Panc1 (cell line): ENCODE measurements around the gene CRYGN. TPM values are rescaled to one million over a fixed set of nuclear protein-coding genes. Genes with fewer than 3 reads are reported as not detected.

ENCODE experiments used
- ATAC-seq: fragments of 200-7000 bp; cut with Tn5 transposase; 2 replicates; pipeline ENCODE4 v1.9.1; 2020; ENCODE audit warnings: mild to moderate bottlenecking, moderate library complexity
- BruUV-seq: library from RNA; stranded (reverse); fragments of 400-500 nt; replicated peaks from 2 replicates; lab custom pipeline; 2021; lab: Mats Ljungman, UMichigan
- CTCF ChIA-PET: fragments of 300-600 bp; sonication (Branson Sonifier 250); formaldehyde crosslinking; loops from one replicate; lab custom pipeline; 2022; ENCODE audit warnings: antibody characterized with exemption; lab: Charles Lee
- POLR2A ChIA-PET: fragments of 300-600 bp; sonication (Branson Sonifier 250); formaldehyde crosslinking; loops from one replicate; lab custom pipeline; 2022; ENCODE audit warnings: antibody characterized with exemption; lab: Charles Lee
- DNase-seq: peaks from one replicate; pipeline ENCODE4 v3.0.0-alpha.2; 2010; ENCODE audit warnings: low read depth, low spot score
- H3K27ac ChIP-seq: 2 replicates; pipeline ENCODE4 v1.5.1; 2011; ENCODE audit warnings: mild to moderate bottlenecking, low read length, inconsistent platforms
- H3K27me3 ChIP-seq: fragments of 200-500 bp; sonication (Bioruptor generic); 2 replicates; pipeline ENCODE4 v1.6.0; 2014; ENCODE audit warnings: low read length, inconsistent platforms; ENCODE audit not compliant: control insufficient read depth, insufficient read depth
- H3K36me3 ChIP-seq: fragments of 200-500 bp; sonication (Bioruptor generic); 2 replicates; pipeline ENCODE4 v1.5.1; 2014; ENCODE audit warnings: inconsistent platforms, mild to moderate bottlenecking, low read length, moderate library complexity; ENCODE audit not compliant: control insufficient read depth, insufficient read depth
- H3K4me1 ChIP-seq: 2 replicates; pipeline ENCODE4 v1.5.1; 2011; ENCODE audit warnings: inconsistent platforms, mild to moderate bottlenecking, low read length, moderate library complexity; ENCODE audit not compliant: control insufficient read depth, insufficient read depth
- H3K4me3 ChIP-seq, 2 experiments: 2 replicates each; pipeline ENCODE4 v1.5.1; 2011 to 2012; ENCODE audit warnings: low read depth in 2 of 2, low read length in 2 of 2, mild to moderate bottlenecking in 2 of 2, inconsistent platforms in 1 of 2, moderate library complexity in 1 of 2
- H3K9me3 ChIP-seq: fragments of 200-500 bp; sonication (Bioruptor generic); 2 replicates; pipeline ENCODE4 v1.5.1; 2014; ENCODE audit warnings: low read depth, mild to moderate bottlenecking, inconsistent platforms, low read length, moderate library complexity; ENCODE audit not compliant: control insufficient read depth, insufficient read depth
- POLR2AphosphoS5 ChIP-seq: IDR thresholded peaks from 2 replicates; pipeline ENCODE4 v1.6.1; 2012; ENCODE audit warnings: mild to moderate bottlenecking, low read depth, low read length, moderate library complexity
- SIN3A ChIP-seq: IDR thresholded peaks from 2 replicates; pipeline ENCODE4 v1.6.1; 2012; ENCODE audit warnings: low read depth, mild to moderate bottlenecking, low read length, moderate library complexity, borderline replicate concordance; ENCODE audit not compliant: insufficient read depth
- TCF7L2 ChIP-seq: IDR thresholded peaks from 2 replicates; pipeline ENCODE4 v1.6.1; 2011; ENCODE audit warnings: mild to moderate bottlenecking, low read depth, low read length, inconsistent platforms
- in situ Hi-C: cut with HindIII; loops from 2 replicates; pipeline ENCODE4 v1.10.0; 2016; ENCODE audit warnings: low sequenced_read_pairs, low pct_unique_long_range_greater_than_20kb
- intact Hi-C: fragments of 100-400 bp; cut with micrococcal nuclease; formaldehyde crosslinking; loops from one replicate; pipeline ENCODE4 v1.10.0; 2022; ENCODE audit not compliant: unreplicated experiment
- total RNA-seq: library from RNA; stranded (reverse); gene quantifications from one replicate; pipeline ENCODE4 v1.2.1, GENCODE V29; 2021; ENCODE audit not compliant: unreplicated experiment
- TF ChIP-seq, protein P1 (sequence below): fragments of 450-650 bp; IDR thresholded peaks from 2 replicates; pipeline ENCODE4 v1.5.1; 2017; ENCODE audit warnings: mild to moderate bottlenecking
- TF ChIP-seq, protein P2 (sequence below), 2 experiments: IDR thresholded peaks; 2 replicates each; pipeline ENCODE4 v1.6.1; 2011 to 2012; ENCODE audit warnings: low read depth in 2 of 2, control low read depth in 1 of 2, low read length in 1 of 2, mild to moderate bottlenecking in 1 of 2, moderate library complexity in 1 of 2; ENCODE audit not compliant: insufficient read depth in 1 of 2

The CRYGN gene
- total RNA-seq, 1 experiment from 2014 or later = 0.74 TPM

DNA sequence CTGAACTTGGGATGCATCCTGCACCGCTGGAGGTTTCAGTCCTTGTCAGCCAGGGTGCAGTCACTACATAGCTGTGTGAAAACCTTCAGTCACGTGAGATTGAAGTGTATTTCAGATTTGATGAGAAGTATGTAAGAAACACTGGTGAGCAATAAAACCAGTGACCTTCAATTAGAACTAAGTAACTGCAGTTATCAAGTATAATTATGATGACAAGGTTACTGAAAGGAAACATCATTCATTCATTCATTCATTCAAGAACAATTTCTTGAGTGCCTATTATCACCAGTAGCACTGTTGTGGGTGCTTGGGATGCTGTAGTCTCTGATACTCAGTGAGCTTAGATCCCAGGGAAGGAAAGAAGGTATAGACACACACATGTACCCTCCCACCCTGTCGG, 46.1 kb upstream of the CRYGN start:
- Histone ChIP-seq H3K36me3 (peaks cover 57% of the 10 kb centered on the region), H3K27me3 (no peaks in the 10 kb centered on the region), H3K4me3 (no peak overlapping the region), H3K4me1 (peaks cover 41% of the 10 kb centered on the region), H3K9me3 (no peaks in the 10 kb centered on the region), H3K27ac (peak overlapping the region; percentile 30; the same call in 1 of the 2 replicates)
- intact Hi-C loops (no loop called here), in situ Hi-C loops (no loop called here)
- POLR2A ChIA-PET = no interaction called here
- no peak for TF ChIP-seq SIN3A
- no peak for TF ChIP-seq TCF7L2
- TF ChIP-seq, protein P1, sequence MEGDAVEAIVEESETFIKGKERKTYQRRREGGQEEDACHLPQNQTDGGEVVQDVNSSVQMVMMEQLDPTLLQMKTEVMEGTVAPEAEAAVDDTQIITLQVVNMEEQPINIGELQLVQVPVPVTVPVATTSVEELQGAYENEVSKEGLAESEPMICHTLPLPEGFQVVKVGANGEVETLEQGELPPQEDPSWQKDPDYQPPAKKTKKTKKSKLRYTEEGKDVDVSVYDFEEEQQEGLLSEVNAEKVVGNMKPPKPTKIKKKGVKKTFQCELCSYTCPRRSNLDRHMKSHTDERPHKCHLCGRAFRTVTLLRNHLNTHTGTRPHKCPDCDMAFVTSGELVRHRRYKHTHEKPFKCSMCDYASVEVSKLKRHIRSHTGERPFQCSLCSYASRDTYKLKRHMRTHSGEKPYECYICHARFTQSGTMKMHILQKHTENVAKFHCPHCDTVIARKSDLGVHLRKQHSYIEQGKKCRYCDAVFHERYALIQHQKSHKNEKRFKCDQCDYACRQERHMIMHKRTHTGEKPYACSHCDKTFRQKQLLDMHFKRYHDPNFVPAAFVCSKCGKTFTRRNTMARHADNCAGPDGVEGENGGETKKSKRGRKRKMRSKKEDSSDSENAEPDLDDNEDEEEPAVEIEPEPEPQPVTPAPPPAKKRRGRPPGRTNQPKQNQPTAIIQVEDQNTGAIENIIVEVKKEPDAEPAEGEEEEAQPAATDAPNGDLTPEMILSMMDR = no peak
- TF ChIP-seq, protein P2, sequence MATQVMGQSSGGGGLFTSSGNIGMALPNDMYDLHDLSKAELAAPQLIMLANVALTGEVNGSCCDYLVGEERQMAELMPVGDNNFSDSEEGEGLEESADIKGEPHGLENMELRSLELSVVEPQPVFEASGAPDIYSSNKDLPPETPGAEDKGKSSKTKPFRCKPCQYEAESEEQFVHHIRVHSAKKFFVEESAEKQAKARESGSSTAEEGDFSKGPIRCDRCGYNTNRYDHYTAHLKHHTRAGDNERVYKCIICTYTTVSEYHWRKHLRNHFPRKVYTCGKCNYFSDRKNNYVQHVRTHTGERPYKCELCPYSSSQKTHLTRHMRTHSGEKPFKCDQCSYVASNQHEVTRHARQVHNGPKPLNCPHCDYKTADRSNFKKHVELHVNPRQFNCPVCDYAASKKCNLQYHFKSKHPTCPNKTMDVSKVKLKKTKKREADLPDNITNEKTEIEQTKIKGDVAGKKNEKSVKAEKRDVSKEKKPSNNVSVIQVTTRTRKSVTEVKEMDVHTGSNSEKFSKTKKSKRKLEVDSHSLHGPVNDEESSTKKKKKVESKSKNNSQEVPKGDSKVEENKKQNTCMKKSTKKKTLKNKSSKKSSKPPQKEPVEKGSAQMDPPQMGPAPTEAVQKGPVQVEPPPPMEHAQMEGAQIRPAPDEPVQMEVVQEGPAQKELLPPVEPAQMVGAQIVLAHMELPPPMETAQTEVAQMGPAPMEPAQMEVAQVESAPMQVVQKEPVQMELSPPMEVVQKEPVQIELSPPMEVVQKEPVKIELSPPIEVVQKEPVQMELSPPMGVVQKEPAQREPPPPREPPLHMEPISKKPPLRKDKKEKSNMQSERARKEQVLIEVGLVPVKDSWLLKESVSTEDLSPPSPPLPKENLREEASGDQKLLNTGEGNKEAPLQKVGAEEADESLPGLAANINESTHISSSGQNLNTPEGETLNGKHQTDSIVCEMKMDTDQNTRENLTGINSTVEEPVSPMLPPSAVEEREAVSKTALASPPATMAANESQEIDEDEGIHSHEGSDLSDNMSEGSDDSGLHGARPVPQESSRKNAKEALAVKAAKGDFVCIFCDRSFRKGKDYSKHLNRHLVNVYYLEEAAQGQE (IDR thresholded peaks at IDR 0.05; ENCODE audit: insufficient read depth in 1 of 2, low read depth in 2 of 2, low read length in 1 of 2) = no peak
- no peak for TF ChIP-seq POLR2AphosphoS5
- CTCF ChIA-PET = no interaction called here
- no peak for ATAC-seq
- no peak for DNase-seq
- BruUV-seq = no TSS peak

DNA sequence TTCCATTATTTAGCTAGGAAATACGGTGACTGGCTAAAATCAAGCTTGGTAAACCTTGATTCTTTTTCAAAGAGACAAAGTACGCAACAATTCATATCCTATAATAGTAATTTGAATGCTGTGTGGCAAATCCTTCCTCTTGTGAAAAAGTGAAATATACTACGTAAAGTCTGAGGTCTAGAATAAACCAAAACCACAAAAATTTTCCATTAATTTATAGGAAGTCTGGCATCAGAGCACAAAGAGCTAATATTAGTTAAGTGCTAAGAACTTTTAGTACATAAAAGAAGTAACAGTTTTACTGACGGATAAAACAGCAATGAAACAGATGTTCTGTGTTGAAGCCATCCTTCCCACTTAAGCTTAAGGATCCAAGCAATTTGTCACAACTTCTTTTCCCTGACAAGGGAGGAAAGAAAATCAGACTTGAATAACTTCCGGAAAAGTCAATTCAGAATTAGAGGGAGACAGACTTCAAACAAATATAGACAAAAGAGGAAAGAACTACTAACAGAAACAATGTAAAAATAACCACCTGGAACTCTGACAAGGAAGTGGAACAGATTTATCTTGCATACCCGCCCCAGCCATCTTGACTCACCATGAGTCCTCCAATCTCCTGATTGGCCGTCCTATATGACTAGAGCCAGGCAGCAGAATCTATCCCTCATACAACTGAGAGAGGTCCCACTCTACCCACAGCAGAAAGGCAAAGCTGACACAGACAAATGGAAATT, 45.2 kb upstream of the CRYGN start:
- in situ Hi-C loops (no loop called here), intact Hi-C loops (no loop called here)
- TF ChIP-seq SIN3A = no peak
- TF ChIP-seq, protein P2 (IDR thresholded peaks at IDR 0.05; ENCODE audit: insufficient read depth in 1 of 2, low read depth in 2 of 2, low read length in 1 of 2) = no peak
- ATAC-seq = no peak
- no peak for DNase-seq
- peaks cover 35% of the 10 kb centered on the region for H3K4me1 ChIP-seq
- CTCF ChIA-PET = no interaction called here
- POLR2A ChIA-PET = interaction anchor here (1.1 kb wide), 1 partner anchor 25 kb away, joined by 3 read pairs; no protein-coding TSS in a partner anchor
- BruUV-seq = no TSS peak
- peaks cover 51% of the 10 kb centered on the region for H3K36me3 ChIP-seq
- H3K9me3 ChIP-seq = no peaks in the 10 kb centered on the region
- peak overlapping the region; percentile 34; the same call in 1 of the 2 replicates for H3K27ac ChIP-seq
- H3K27me3 ChIP-seq = no peaks in the 10 kb centered on the region
- no peak overlapping the region for H3K4me3 ChIP-seq
